OCI-LY1 (cell line): Measurements from ENCODE around the gene MAP4K4.

Experiments used
- H2AFZ ChIP-seq: fragments of 200-600 bp; sonication (generic), shearing (Covaris generic); 2 replicates; pipeline ENCODE4 v1.6.0; 2014; ENCODE audit warnings: antibody characterized with exemption, mild to moderate bottlenecking, low read length
- H3F3A ChIP-seq: fragments of 200-600 bp; sonication (generic), shearing (Covaris generic); 2 replicates; pipeline ENCODE4 v1.6.0; 2014; ENCODE audit warnings: mild to moderate bottlenecking, antibody characterized with exemption, low read length, moderate library complexity; ENCODE audit not compliant: insufficient read depth
- H3K27ac ChIP-seq: fragments of 200-600 bp; sonication (generic); 2 replicates; pipeline ENCODE4 v1.5.1; 2014; ENCODE audit warnings: low read length, mixed run types, mild to moderate bottlenecking, low read depth; ENCODE audit not compliant: poor library complexity, severe bottlenecking
- H3K27me3 ChIP-seq: fragments of 200-600 bp; sonication (generic); 2 replicates; pipeline ENCODE4 v1.6.0; 2014; ENCODE audit warnings: antibody characterized with exemption, mild to moderate bottlenecking, low read length, moderate library complexity; ENCODE audit not compliant: insufficient read depth
- H3K36me3 ChIP-seq: fragments of 200-600 bp; sonication (generic); 2 replicates; pipeline ENCODE4 v1.6.1; 2014; ENCODE audit warnings: mild to moderate bottlenecking, antibody characterized with exemption, low read length, moderate library complexity, mixed read lengths; ENCODE audit not compliant: insufficient read depth
- H3K4me1 ChIP-seq: fragments of 200-600 bp; sonication (generic); 2 replicates; pipeline ENCODE4 v1.5.1; 2014; ENCODE audit warnings: mild to moderate bottlenecking, low read length, moderate library complexity; ENCODE audit not compliant: insufficient read depth, severe bottlenecking
- H3K4me2 ChIP-seq: fragments of 200-600 bp; sonication (generic), shearing (Covaris generic); 2 replicates; pipeline ENCODE4 v1.6.1; 2014; ENCODE audit warnings: low read length
- H3K4me3 ChIP-seq: fragments of 200-600 bp; sonication (generic); 2 replicates; pipeline ENCODE4 v1.5.1; 2014; ENCODE audit warnings: low read length, low read depth, mild to moderate bottlenecking, mixed read lengths; ENCODE audit not compliant: poor library complexity, severe bottlenecking
- H3K79me2 ChIP-seq: fragments of 200-600 bp; shearing (Covaris generic); 2 replicates; pipeline ENCODE4 v1.6.1; 2016; ENCODE audit warnings: mixed run types, low read length, mixed read lengths; ENCODE audit not compliant: insufficient read depth
- H3K9ac ChIP-seq: fragments of 200-600 bp; sonication (generic), shearing (Covaris generic); 2 replicates; pipeline ENCODE4 v1.6.1; 2014; ENCODE audit warnings: mild to moderate bottlenecking, low read length, mixed read lengths
- H3K9me2 ChIP-seq: fragments of 200-600 bp; sonication (generic), shearing (Covaris generic); 2 replicates; pipeline ENCODE4 v1.6.1; 2014; ENCODE audit warnings: low read depth, mild to moderate bottlenecking, low read length, mixed read lengths
- H3K9me3 ChIP-seq: fragments of 200-600 bp; shearing (Covaris generic); 2 replicates; pipeline ENCODE4 v1.6.1; 2014; ENCODE audit warnings: low read length, mixed read lengths
- H4K20me1 ChIP-seq: fragments of 200-600 bp; sonication (generic), shearing (Covaris generic); 2 replicates; pipeline ENCODE4 v1.6.0; 2016; ENCODE audit warnings: mild to moderate bottlenecking, low read length; ENCODE audit not compliant: insufficient read depth
- CTCF ChIP-seq: fragments of 200-600 bp; sonication (generic), shearing (Covaris generic); IDR thresholded peaks from 2 replicates; pipeline ENCODE4 v1.5.1; 2017; ENCODE audit warnings: mild to moderate bottlenecking, antibody characterized with exemption, low read length, moderate library complexity, mixed read lengths
- EZH2 ChIP-seq: fragments of 200-600 bp; sonication (generic), shearing (Covaris generic); IDR thresholded peaks from 2 replicates; pipeline ENCODE4 v1.8.0; 2017; ENCODE audit warnings: borderline replicate concordance, mixed run types, mild to moderate bottlenecking, antibody characterized with exemption, low read length, moderate library complexity, mixed read lengths

The MAP4K4 gene

DNA sequence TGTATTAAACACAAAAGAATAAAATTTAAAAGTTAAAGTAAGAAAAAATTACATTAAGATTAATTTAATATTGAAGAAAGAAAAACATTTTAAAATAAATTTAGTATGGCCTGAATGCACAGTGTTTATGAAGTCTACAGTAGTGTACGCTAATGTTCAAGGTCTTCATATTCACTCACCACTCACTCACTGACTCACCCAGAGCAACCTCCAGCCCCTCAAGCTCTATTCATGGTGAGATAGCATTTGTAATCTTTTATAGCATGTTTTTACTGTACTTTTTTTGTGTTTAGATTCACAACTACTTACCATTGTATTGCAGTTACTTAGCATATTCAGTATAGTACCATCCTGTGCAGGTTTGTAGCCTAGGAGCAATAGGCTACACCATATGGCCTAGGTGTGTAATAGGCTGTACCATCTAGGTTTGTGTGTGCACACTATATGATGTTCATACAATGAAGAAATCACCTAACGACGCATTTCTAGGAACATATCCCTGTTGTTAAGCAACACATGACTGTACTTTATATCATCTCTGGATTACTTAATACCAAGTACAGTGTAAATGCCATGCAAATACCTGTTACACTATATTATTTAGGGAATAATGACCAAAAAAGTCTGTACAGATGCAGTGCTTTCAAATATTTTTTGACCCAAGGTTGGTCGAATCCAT, 150.3 kb downstream of the MAP4K4 start:
- Histone ChIP-seq H3K4me2 (no peak overlapping the region), H3K4me3 (no peak overlapping the region), H3K9me3 (no peaks in the 10 kb centered on the region), H3K79me2 (no peaks in the 10 kb centered on the region), H3K27me3 (no peaks in the 10 kb centered on the region), H4K20me1 (no peaks in the 10 kb centered on the region), H3K27ac (no peak overlapping the region), H3F3A (no peaks in the 10 kb centered on the region), H2AFZ (no peak overlapping the region), H3K4me1 (no peaks in the 10 kb centered on the region), H3K9me2 (no peaks in the 10 kb centered on the region), H3K9ac (no peak overlapping the region), H3K36me3 (peaks cover 25% of the 10 kb centered on the region)
- no peak for TF ChIP-seq EZH2
- TF ChIP-seq CTCF, result no peak

DNA sequence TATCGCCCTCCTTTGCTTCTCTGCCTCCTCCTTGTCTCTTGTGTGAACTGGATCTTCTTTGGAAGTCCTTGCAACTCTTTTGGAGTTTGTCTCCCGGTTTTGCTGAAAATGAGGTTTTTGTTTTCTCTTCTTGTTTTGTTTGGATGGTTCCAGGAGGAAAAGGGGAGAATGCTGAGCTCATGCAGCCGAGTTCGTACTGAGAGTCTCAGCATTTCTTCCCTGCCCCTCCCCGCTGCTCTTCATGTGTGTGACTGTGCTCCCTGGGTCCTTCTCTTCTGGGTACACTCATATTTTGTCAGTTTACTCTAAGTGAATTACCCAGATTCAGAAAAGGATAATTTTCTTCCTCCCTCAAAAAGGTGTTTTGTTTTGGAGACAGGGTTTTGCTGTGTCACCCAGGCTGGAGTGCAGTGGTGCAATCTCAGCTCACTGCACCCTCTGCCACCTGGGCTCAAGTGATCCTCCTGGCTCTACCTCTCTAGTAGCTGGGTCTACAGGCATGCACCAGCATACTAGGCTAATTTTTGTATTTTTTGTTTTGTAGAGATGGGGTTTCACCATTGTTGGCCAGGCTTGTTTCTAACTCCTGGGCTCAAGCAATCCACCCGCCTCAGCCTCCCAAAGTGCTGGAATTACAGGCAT, 151.4 kb downstream of the MAP4K4 start:
- Histone ChIP-seq H4K20me1 (no peaks in the 10 kb centered on the region), H3K4me3 (no peak overlapping the region), H3K9me2 (no peaks in the 10 kb centered on the region), H3K4me2 (no peak overlapping the region), H3K27me3 (no peaks in the 10 kb centered on the region), H3F3A (no peaks in the 10 kb centered on the region), H3K9ac (no peak overlapping the region), H3K4me1 (no peaks in the 10 kb centered on the region), H3K27ac (no peak overlapping the region), H3K79me2 (no peaks in the 10 kb centered on the region), H3K9me3 (no peaks in the 10 kb centered on the region), H3K36me3 (peaks cover 21% of the 10 kb centered on the region; the same call in 1 of the 2 replicates), H2AFZ (no peak overlapping the region)
- no peak for TF ChIP-seq EZH2
- no peak for TF ChIP-seq CTCF

DNA sequence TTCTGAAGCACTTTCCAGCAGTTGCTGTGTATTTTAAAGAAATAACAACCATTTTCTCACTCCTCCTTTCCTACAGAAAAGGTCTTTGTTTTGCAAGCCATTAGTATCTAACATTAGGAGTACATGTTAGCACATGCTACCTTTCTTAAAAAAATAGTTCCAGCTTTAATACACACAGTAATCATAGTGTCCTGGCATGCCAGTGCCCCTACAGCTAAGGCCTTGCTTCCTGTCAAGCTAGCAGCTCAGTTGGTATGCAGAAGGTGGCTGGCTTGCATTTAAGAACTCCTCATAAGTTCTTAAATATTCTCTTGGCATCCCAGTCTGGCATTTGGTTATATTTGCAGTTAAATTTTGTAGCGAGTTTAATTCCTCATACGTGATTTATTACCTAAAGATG, 152.9 kb downstream of the MAP4K4 start:
- Histone ChIP-seq H3F3A (no peaks in the 10 kb centered on the region), H4K20me1 (no peaks in the 10 kb centered on the region), H3K4me2 (no peak overlapping the region), H3K9ac (no peak overlapping the region), H3K27ac (no peak overlapping the region), H2AFZ (no peak overlapping the region), H3K9me3 (no peaks in the 10 kb centered on the region), H3K27me3 (no peaks in the 10 kb centered on the region), H3K36me3 (peaks cover 14% of the 10 kb centered on the region; the same call in 1 of the 2 replicates), H3K4me3 (no peak overlapping the region), H3K79me2 (no peaks in the 10 kb centered on the region), H3K4me1 (no peaks in the 10 kb centered on the region), H3K9me2 (no peaks in the 10 kb centered on the region)
- no peak for TF ChIP-seq EZH2
- TF ChIP-seq CTCF, result no peak
